ENCODE results near the gene NRXN3.

- TF ChIP-seq ZNF394 (tag by site-specific recombination; IDR thresholded peaks at IDR 0.05; ENCODE audit: borderline replicate concordance) (no peak), ZNF416 (tag by site-specific recombination; IDR thresholded peaks at IDR 0.05) (no peak), ZNF585B (tag by site-specific recombination; IDR thresholded peaks at IDR 0.05) (no peak), ZNF76 (tag by site-specific recombination; IDR thresholded peaks at IDR 0.05; ENCODE audit: borderline replicate concordance, low read depth) (no peak), ZNF549 (tag by site-specific recombination; IDR thresholded peaks at IDR 0.05) (no peak), ZNF184 (tag by site-specific recombination; IDR thresholded peaks at IDR 0.05) (no peak), ZSCAN30 (tag by site-specific recombination; IDR thresholded peaks at IDR 0.05) (no peak), ZNF843 (tag by site-specific recombination; IDR thresholded peaks at IDR 0.05) (no peak), ZNF747 (tag by site-specific recombination; IDR thresholded peaks at IDR 0.05) (no peak), ZNF513 (tag by site-specific recombination; IDR thresholded peaks at IDR 0.05) (no peak)
- TF ChIP-seq, protein P1, sequence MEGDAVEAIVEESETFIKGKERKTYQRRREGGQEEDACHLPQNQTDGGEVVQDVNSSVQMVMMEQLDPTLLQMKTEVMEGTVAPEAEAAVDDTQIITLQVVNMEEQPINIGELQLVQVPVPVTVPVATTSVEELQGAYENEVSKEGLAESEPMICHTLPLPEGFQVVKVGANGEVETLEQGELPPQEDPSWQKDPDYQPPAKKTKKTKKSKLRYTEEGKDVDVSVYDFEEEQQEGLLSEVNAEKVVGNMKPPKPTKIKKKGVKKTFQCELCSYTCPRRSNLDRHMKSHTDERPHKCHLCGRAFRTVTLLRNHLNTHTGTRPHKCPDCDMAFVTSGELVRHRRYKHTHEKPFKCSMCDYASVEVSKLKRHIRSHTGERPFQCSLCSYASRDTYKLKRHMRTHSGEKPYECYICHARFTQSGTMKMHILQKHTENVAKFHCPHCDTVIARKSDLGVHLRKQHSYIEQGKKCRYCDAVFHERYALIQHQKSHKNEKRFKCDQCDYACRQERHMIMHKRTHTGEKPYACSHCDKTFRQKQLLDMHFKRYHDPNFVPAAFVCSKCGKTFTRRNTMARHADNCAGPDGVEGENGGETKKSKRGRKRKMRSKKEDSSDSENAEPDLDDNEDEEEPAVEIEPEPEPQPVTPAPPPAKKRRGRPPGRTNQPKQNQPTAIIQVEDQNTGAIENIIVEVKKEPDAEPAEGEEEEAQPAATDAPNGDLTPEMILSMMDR (tag by site-specific recombination; IDR thresholded peaks at IDR 0.05) = no peak
Measured at GRCh38 chr14:79487632-79488031, 1317.5 kb downstream of the NRXN3 start.
